HUES6 (cell line): ENCODE data around the gene C2orf15.

Experiments used
- H3K27ac ChIP-seq: 2 replicates; pipeline ENCODE4 v1.7.0; 2013; ENCODE audit warnings: low read depth, mild to moderate bottlenecking, low read length, inconsistent platforms
- H3K27me3 ChIP-seq: 2 replicates; pipeline ENCODE4 v1.6.1; 2013; ENCODE audit warnings: low read length; ENCODE audit not compliant: control insufficient read depth, insufficient read depth
- H3K36me3 ChIP-seq: 2 replicates; pipeline ENCODE4 v1.6.1; 2013; ENCODE audit warnings: low read length; ENCODE audit not compliant: control insufficient read depth, insufficient read depth
- H3K4me1 ChIP-seq: 2 replicates; pipeline ENCODE4 v1.6.1; 2013; ENCODE audit warnings: low read length; ENCODE audit not compliant: control insufficient read depth, insufficient read depth
- H3K4me3 ChIP-seq: 2 replicates; pipeline ENCODE4 v1.5.1; 2013; ENCODE audit warnings: low read depth, low read length
- H3K9ac ChIP-seq: one replicate; pipeline ENCODE4 v1.6.1; 2013; ENCODE audit warnings: mild to moderate bottlenecking, low read length
- H3K9me3 ChIP-seq: 2 replicates; pipeline ENCODE4 v1.6.1; 2013; ENCODE audit warnings: low read depth, low read length; ENCODE audit not compliant: control insufficient read depth, insufficient read depth

C2orf15 gene

GRCh38 chr2:99140056-99140859 is 1.2 kb upstream of the C2orf15 start:
- Histone ChIP-seq H3K4me3 (peak overlapping the region; percentile 84), H3K27ac (0 out of 2 replicates have a peak overlapping the region, but pooled peaks have one; percentile 58), H3K27me3 (no peaks in the 10 kb centered on the region), H3K4me1 (no peaks in the 10 kb centered on the region), H3K9ac (peak overlapping the region; percentile 58), H3K9me3 (peaks cover 7% of the 10 kb centered on the region; the same call in 1 of the 2 replicates), H3K36me3 (no peaks in the 10 kb centered on the region)

GRCh38 chr2:99140860-99141109 is 722 bp upstream of the C2orf15 start:
- peak overlapping the region; percentile 58; the same call in 1 of the 2 replicates for H3K27ac ChIP-seq

GRCh38 chr2:99150706-99151105 is 9.2 kb downstream of the C2orf15 start:
- no peaks in the 10 kb centered on the region for H3K9me3 ChIP-seq
- H3K9ac ChIP-seq = no peak overlapping the region
- no peak overlapping the region for H3K27ac ChIP-seq
- H3K36me3 ChIP-seq = no peaks in the 10 kb centered on the region
- peaks cover 8% of the 10 kb centered on the region for H3K4me1 ChIP-seq
- H3K4me3 ChIP-seq = no peak overlapping the region
- no peaks in the 10 kb centered on the region for H3K27me3 ChIP-seq

More at GRCh38 chr2:99140860-99141109, 722 bp upstream of the C2orf15 start:
- Histone ChIP-seq H3K9me3 (peaks cover 4% of the 10 kb centered on the region; the same call in 1 of the 2 replicates), H3K4me3 (peak overlapping the region; percentile 84), H3K36me3 (no peaks in the 10 kb centered on the region), H3K27me3 (no peaks in the 10 kb centered on the region), H3K9ac (peak overlapping the region; percentile 58), H3K4me1 (no peaks in the 10 kb centered on the region)

- Histone ChIP-seq H3K9me3 (no peaks in the 10 kb centered on the region), H3K27ac (no peak overlapping the region), H3K4me1 (peaks cover 10% of the 10 kb centered on the region), H3K27me3 (no peaks in the 10 kb centered on the region), H3K36me3 (peaks cover 7% of the 10 kb centered on the region; the same call in 1 of the 2 replicates), H3K4me3 (no peak overlapping the region), H3K9ac (no peak overlapping the region)
These were observed 10.8 kb downstream of the C2orf15 start for GRCh38 chr2:99152199-99152895.

GRCh38 chr2:99153921-99154604 is 12.6 kb downstream of the C2orf15 start:
- Histone ChIP-seq H3K9me3 (no peaks in the 10 kb centered on the region), H3K27me3 (no peaks in the 10 kb centered on the region), H3K36me3 (peaks cover 8% of the 10 kb centered on the region; the same call in 1 of the 2 replicates), H3K4me1 (peaks cover 13% of the 10 kb centered on the region), H3K4me3 (peak overlapping the region; percentile 89), H3K27ac (no peak overlapping the region), H3K9ac (peak overlapping the region; percentile 88)

- Histone ChIP-seq H3K9ac (peak within 1 kb of the TSS; percentile 88), H3K4me1 (peaks cover 13% of the 10 kb centered on the region), H3K27ac (0 out of 2 replicates have a peak within 1 kb of the TSS, but pooled peaks have one; percentile 6), H3K27me3 (no peaks in the 10 kb centered on the region), H3K9me3 (no peaks in the 10 kb centered on the region), H3K4me3 (peak within 1 kb of the TSS; percentile 89), H3K36me3 (peaks cover 8% of the 10 kb centered on the region; the same call in 1 of the 2 replicates)
These were observed 13.4 kb downstream of the C2orf15 start, which contains the start of the genes LIPT1 and TSGA10 for GRCh38 chr2:99154643-99155536. Gene LIPT1, plus strand, starts transcription at chr2:99154967. Its CDS starts 6,991 bp downstream, at chr2:99161958. Gene TSGA10, minus strand, starts transcription at chr2:99154942. Its CDS starts 45,503 bp downstream, at chr2:99109439.

- Histone ChIP-seq H3K9ac (no peak overlapping the region), H3K4me1 (peaks cover 13% of the 10 kb centered on the region), H3K36me3 (peaks cover 8% of the 10 kb centered on the region; the same call in 1 of the 2 replicates), H3K9me3 (no peaks in the 10 kb centered on the region), H3K27me3 (no peaks in the 10 kb centered on the region), H3K4me3 (no peak overlapping the region), H3K27ac (no peak overlapping the region)
These were observed 15.4 kb downstream of the C2orf15 start for GRCh38 chr2:99156891-99157290.

GRCh38 chr2:99158599-99158998 is 17.1 kb downstream of the C2orf15 start:
- no peak overlapping the region for H3K4me3 ChIP-seq
- H3K9ac ChIP-seq = no peak overlapping the region
- peaks cover 10% of the 10 kb centered on the region; the same call in 1 of the 2 replicates for H3K36me3 ChIP-seq
- no peak overlapping the region for H3K27ac ChIP-seq
- H3K9me3 ChIP-seq = no peaks in the 10 kb centered on the region
- no peaks in the 10 kb centered on the region for H3K27me3 ChIP-seq
- H3K4me1 ChIP-seq = peaks cover 13% of the 10 kb centered on the region

GRCh38 chr2:99159594-99159993 is 18.1 kb downstream of the C2orf15 start:
- no peak overlapping the region for H3K4me3 ChIP-seq
- H3K4me1 ChIP-seq = peaks cover 7% of the 10 kb centered on the region; the same call in 1 of the 2 replicates
- H3K27ac ChIP-seq = no peak overlapping the region
- no peaks in the 10 kb centered on the region for H3K9me3 ChIP-seq
- H3K9ac ChIP-seq = no peak overlapping the region
- H3K36me3 ChIP-seq = peaks cover 12% of the 10 kb centered on the region
- no peaks in the 10 kb centered on the region for H3K27me3 ChIP-seq

GRCh38 chr2:99166218-99166617 is 24.7 kb downstream of the C2orf15 start:
- Histone ChIP-seq H3K9me3 (no peaks in the 10 kb centered on the region), H3K27ac (no peak overlapping the region), H3K36me3 (peaks cover 45% of the 10 kb centered on the region), H3K9ac (no peak overlapping the region), H3K4me3 (no peak overlapping the region), H3K27me3 (no peaks in the 10 kb centered on the region), H3K4me1 (no peaks in the 10 kb centered on the region)
